ENCODE measurements around the gene ABCG4. TPM values are rescaled to one million over a fixed set of nuclear protein-coding genes. Genes with fewer than 3 reads are reported as not detected.
"Not testable (repeated sequence)": the region's sequence is repeated elsewhere in the genome, so short reads cannot be mapped to it uniquely, and the experiment has no call there.

The ABCG4 gene
- total and polyA plus RNA-seq, 8 donors = 0.06 to 0.37 (median 0.10) TPM; not detected in 5

DNA sequence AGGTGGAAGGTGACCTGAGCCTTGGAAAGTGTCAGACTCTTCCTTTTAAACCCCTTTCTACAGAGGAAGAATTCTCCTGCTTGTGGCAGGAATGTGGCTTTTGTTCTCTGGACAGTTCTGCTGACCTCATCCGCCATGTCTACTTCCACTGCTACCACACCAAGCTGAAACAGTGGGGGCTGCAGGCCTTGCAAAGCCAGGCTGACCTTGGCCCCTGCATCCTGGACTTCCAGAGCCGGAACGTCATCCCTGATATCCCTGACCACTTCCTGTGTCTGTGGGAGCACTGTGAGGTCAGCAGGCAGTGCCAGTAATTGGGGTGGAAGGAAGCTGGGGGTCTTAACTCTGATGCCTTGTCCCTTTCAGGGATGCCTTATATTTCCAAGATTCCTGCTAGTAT, 18.2 kb upstream of the ABCG4 start:
- intact Hi-C loops (cut with DNase I; ENCODE audit: low total_unique reads) = no loop called here
- Histone ChIP-seq H3K36me3 (peaks cover 42 to 87% (median 80%) of the 10 kb centered on the region in 4 donors), H3K9me3 (no peaks in the 10 kb centered on the region), H3K27ac (no peak overlapping the region), H3K4me1 (peaks cover 0 to 15% (median 9%) of the 10 kb centered on the region in 4 donors), H3K4me3 (no peak overlapping the region), H3K27me3 (no peaks in the 10 kb centered on the region)
- 62 to 77% (median 68%) methylated on average over 3 of the region's 3 CpGs for WGBS, 5 donors
- no peak for DNase-seq
- TF ChIP-seq POLR2A (IDR thresholded peaks at IDR 0.05) (no peak), EP300 (IDR thresholded peaks at IDR 0.05) (no peak), POLR2AphosphoS5 (IDR thresholded peaks at IDR 0.05) (no peak)

DNA sequence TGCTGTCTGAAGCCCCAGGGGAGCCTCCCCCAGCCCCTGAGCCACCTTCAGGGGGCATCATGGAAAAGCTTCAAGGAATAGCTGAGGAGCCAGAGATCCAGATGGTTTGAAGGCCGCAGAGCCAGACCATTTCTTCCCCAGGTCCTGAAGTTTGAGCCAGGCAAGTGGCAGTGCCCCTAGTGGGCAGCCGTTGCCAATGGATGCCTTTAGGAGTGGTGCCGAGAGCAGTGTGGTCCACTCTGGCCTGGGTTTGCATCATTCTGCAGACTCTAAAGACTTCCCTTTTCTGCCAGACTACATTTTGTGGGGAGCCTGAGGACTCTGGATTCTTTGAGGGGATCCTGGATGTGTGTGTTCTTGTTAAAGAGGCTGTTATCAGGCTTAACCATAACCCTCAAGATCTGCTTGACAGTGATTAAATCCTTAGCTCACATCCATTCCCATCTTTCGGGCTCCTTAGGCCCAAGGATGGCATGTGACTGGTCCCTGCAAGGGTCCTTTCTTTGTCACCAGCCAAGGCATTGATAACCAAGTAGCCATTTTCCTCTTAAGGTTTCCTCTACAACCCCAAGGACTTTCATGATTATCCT, 14.4 kb upstream of the ABCG4 start:
- intact Hi-C loops (cut with DNase I; ENCODE audit: low total_unique reads) = no loop called here
- H3K27me3 ChIP-seq = no peaks in the 10 kb centered on the region
- no peak overlapping the region for H3K27ac ChIP-seq
- TF ChIP-seq EP300 (IDR thresholded peaks at IDR 0.05) = no peak
- TF ChIP-seq, protein P1, sequence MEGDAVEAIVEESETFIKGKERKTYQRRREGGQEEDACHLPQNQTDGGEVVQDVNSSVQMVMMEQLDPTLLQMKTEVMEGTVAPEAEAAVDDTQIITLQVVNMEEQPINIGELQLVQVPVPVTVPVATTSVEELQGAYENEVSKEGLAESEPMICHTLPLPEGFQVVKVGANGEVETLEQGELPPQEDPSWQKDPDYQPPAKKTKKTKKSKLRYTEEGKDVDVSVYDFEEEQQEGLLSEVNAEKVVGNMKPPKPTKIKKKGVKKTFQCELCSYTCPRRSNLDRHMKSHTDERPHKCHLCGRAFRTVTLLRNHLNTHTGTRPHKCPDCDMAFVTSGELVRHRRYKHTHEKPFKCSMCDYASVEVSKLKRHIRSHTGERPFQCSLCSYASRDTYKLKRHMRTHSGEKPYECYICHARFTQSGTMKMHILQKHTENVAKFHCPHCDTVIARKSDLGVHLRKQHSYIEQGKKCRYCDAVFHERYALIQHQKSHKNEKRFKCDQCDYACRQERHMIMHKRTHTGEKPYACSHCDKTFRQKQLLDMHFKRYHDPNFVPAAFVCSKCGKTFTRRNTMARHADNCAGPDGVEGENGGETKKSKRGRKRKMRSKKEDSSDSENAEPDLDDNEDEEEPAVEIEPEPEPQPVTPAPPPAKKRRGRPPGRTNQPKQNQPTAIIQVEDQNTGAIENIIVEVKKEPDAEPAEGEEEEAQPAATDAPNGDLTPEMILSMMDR (IDR thresholded peaks at IDR 0.05) = peak in 4 of 7 experiments; percentile 18 to 43 (median 28)
- 51 to 62% (median 58%) methylated on average over 4 of the region's 4 CpGs for WGBS, 5 donors
- peaks cover 42 to 59% (median 56%) of the 10 kb centered on the region in 4 donors for H3K36me3 ChIP-seq
- H3K4me3 ChIP-seq = no peak overlapping the region
- no peaks in the 10 kb centered on the region for H3K9me3 ChIP-seq
- H3K4me1 ChIP-seq = no peaks in the 10 kb centered on the region
- DNase-seq = no peak

DNA sequence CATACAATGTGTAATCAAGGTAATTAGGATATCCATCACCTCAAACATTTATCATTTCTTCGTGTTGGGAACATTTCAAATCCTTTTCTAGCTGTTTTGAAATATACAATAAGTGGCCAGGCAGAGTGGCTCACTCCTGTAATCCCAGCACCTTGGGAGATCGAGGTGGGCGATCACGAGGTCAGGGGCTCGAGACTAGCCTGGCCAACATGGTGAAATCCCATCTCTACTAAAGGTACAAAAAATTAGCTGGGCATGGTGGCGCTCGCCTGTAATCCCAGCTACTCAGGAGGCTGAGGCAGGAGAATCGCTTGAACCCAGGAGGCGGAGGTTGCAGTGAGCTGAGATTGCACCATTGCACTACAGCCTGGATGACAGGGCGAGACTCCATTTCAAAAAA, 9.6 kb upstream of the ABCG4 start:
- H3K9me3 ChIP-seq; H3K4me3 ChIP-seq; H3K27me3 ChIP-seq; H3K27ac ChIP-seq; intact Hi-C loops (cut with DNase I; ENCODE audit: low total_unique reads); DNase-seq; H3K4me1 ChIP-seq: not testable (repeated sequence)
- 86 to 89% (median 87%) methylated on average over 10 of the region's 10 CpGs for WGBS, 5 donors
- H3K36me3 ChIP-seq = peaks cover 7 to 11% (median 9%) of the 10 kb centered on the region in 4 donors

DNA sequence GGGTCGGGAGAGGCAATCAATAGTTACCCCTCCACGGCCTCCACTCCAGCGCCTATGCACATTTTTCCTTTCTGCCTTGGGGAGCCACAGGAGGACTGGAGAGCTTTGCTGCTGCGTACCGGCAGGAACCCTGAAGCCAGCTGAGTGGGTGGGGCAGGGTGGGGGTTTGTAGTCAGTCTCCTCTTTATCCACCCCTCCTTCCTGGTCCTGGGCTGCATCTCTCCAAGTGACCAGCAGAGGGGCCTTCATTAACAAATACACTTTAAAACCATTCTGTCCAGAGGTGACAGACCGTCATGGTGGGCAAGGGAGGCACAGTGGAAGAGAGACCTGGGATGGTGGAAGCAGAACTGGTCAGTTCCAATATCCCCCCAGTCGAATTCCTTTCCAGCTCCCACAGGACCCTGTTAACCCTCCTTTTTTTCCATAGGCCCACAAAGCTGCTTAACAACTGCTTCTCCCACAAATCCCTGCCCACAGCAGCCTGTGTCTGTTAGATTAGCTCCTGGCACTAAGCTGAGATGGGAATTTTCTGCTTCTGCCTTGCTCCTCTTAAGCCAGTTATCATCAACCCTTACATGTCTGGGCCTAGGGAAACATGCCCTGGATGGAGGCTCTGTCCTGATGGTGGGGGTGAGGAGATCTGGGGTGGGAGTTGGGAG, 3.9 kb upstream of the ABCG4 start:
- H3K9me3 ChIP-seq = no peaks in the 10 kb centered on the region
- H3K4me3 ChIP-seq = no peak overlapping the region
- peaks cover 0 to 46% (median 16%) of the 10 kb centered on the region in 3 donors for H3K27me3 ChIP-seq
- no peak overlapping the region for H3K27ac ChIP-seq
- H3K36me3 ChIP-seq = no peaks in the 10 kb centered on the region
- DNase-seq = peak; percentile 69 to 88
- WGBS, 5 donors = 9 to 18% (median 10%) methylated on average over 7 of the region's 7 CpGs
- peaks cover 12 to 24% (median 19%) of the 10 kb centered on the region in 4 donors for H3K4me1 ChIP-seq
- TF ChIP-seq POLR2AphosphoS5 (IDR thresholded peaks at IDR 0.05) = no peak
- no peak for TF ChIP-seq POLR2A (IDR thresholded peaks at IDR 0.05)
- no peak for TF ChIP-seq EP300 (IDR thresholded peaks at IDR 0.05)
- TF ChIP-seq, protein P1 (IDR thresholded peaks at IDR 0.05) = peak in 5 of 7 experiments; percentile 27 to 79 (median 67)
- intact Hi-C loops (cut with DNase I; ENCODE audit: low total_unique reads) = no loop called here

DNA sequence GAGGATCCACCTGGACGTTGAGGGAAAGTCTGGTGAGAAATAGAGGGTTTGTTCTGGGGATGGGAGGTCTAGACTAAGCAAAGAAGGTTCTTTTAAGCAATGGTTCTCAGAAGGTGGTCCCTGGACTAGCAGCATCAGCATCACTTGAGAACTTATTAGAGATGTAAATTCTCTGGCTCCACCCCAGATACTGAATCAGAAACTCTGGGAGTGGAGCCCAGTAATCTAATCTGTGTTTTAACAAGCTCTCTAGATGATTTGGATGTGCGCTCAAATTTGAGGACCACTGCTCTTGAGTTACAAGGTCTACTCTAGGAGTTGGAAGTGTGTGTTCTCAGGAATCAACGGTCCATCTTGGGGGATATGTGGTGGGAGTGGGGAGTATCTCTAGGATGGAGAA, 3.3 kb upstream of the ABCG4 start:
- TF ChIP-seq, protein P1 (IDR thresholded peaks at IDR 0.05) = no peak
- DNase-seq = no peak
- Histone ChIP-seq H3K27ac (no peak overlapping the region), H3K36me3 (no peaks in the 10 kb centered on the region), H3K4me3 (no peak overlapping the region), H3K27me3 (peaks cover 0 to 52% (median 18%) of the 10 kb centered on the region in 3 donors), H3K9me3 (no peaks in the 10 kb centered on the region), H3K4me1 (peaks cover 12 to 26% (median 24%) of the 10 kb centered on the region in 4 donors)
- intact Hi-C loops (cut with DNase I; ENCODE audit: low total_unique reads) = no loop called here
- 26 to 61% (median 38%) methylated on average over 3 of the region's 3 CpGs for WGBS, 5 donors
